Measurements from ENCODE around the gene GMEB1. TPM values are rescaled to one million over a fixed set of nuclear protein-coding genes. Genes with fewer than 3 reads are reported as not detected.

Gene GMEB1
- total RNA-seq = 10 to 100 TPM; 14.0 to 14.9 TPM

GRCh38 chr1:28668191-28668955, at the start of gene GMEB1:
Gene GMEB1 (plus strand): TSS chr1:28668784. CDS start chr1:28683613, 14,829 bp downstream.
- intact Hi-C loops (cut with DNase I) = no loop called here
- no peak for TF ChIP-seq CTCF (IDR thresholded peaks at IDR 0.05)
- peak within 1 kb of the TSS; percentile 96 for H3K4me3 ChIP-seq
- DNase-seq = peak; percentile 87
- no peaks in the 10 kb centered on the region for H3K4me1 ChIP-seq
- H3K9me3 ChIP-seq = no peaks in the 10 kb centered on the region
- H3K9ac ChIP-seq (ENCODE audit: low read depth in 2 of 2, low read length in 2 of 2) = peak within 1 kb of the TSS; percentile 82 to 92
- H3K27me3 ChIP-seq = no peaks in the 10 kb centered on the region
- H3K27ac ChIP-seq = peak within 1 kb of the TSS; percentile 99
- H3K36me3 ChIP-seq = no peaks in the 10 kb centered on the region

DNA sequence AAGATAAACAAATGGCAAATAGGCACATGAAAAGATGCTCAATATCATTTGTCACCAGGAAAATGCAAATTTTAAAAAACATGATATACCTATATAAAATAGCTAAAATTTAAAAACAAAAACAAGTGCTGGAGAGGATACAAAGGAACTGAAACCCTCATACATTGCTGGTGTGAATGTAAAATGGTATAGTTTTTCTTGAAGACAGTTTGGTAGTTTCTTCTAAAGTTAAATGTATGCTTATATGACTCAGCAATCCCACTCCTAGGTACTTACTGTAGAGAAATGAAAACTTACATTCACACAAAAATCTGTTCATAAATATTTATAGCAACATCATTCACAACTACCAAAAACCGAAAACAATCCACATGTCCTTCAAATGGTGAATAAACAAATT, 36.9 kb upstream of the GMEB1 start:
- Histone ChIP-seq H3K4me1 (no peaks in the 10 kb centered on the region), H3K27ac (no peak overlapping the region), H3K4me3 (no peak overlapping the region), H3K9me3 (no peaks in the 10 kb centered on the region), H3K9ac (ENCODE audit: low read depth in 2 of 2, low read length in 2 of 2) (no peak overlapping the region), H3K36me3 (no peaks in the 10 kb centered on the region), H3K27me3 (no peaks in the 10 kb centered on the region)
- TF ChIP-seq CTCF (IDR thresholded peaks at IDR 0.05) = no peak
- intact Hi-C loops (cut with DNase I) = no loop called here
- no peak for DNase-seq

DNA sequence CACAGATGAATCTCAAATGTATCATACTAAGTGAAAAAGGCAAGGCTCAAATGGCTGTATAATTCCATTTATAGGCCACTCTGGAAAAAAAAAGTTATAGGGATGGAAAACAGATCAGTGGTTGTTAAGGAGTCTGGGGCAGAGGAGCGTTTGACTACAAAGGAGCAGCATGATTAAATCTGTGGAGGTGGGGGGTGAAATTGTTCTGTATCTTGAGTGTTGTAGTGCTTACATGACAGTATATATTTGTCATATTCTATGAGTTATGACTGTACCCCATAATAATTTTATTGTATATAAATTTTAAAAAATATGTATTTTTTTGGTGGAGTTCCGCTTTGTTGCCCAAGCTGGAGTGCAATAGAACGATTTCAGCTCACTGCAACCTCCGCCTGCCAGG, 36.0 kb upstream of the GMEB1 start:
- intact Hi-C loops (cut with DNase I) = no loop called here
- TF ChIP-seq CTCF (IDR thresholded peaks at IDR 0.05) = no peak

DNA sequence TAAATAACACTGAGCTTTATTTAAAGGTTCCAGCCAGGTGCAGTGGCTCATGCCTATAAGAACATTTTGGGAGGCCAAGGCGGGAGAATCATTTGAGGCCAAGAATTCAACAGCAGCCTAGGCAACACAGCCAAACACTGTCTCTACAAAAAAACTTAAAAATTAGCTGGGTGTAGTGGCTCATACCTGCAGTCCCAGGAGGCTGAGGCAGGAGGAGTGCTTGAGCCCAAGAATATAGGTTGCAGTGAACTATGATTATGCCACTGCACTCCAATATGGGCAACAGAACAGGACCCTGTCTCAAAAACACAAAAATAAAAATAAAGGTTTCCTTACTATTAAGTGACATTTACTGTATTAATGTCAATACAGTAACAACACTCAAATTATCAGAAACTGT, 27.8 kb upstream of the GMEB1 start:
- Histone ChIP-seq H3K27ac (no peak overlapping the region), H3K4me1 (peaks cover 12% of the 10 kb centered on the region), H3K27me3 (no peaks in the 10 kb centered on the region), H3K36me3 (no peaks in the 10 kb centered on the region), H3K9ac (ENCODE audit: low read depth in 2 of 2, low read length in 2 of 2) (no peak overlapping the region), H3K4me3 (no peak overlapping the region), H3K9me3 (no peaks in the 10 kb centered on the region)
- no peak for TF ChIP-seq CTCF (IDR thresholded peaks at IDR 0.05)
- intact Hi-C loops (cut with DNase I) = loop anchor here (5.0 kb wide), 1 partner anchor 97 kb away; the partner anchor contains the start of gene YTHDF2
- DNase-seq = no peak

More for the DNA sequence above, 36.0 kb upstream of the GMEB1 start:
- H3K4me3 ChIP-seq = no peak overlapping the region
- H3K9me3 ChIP-seq = no peaks in the 10 kb centered on the region
- no peaks in the 10 kb centered on the region for H3K36me3 ChIP-seq
- no peak overlapping the region for H3K27ac ChIP-seq
- DNase-seq = no peak
- no peaks in the 10 kb centered on the region for H3K4me1 ChIP-seq
- H3K27me3 ChIP-seq = no peaks in the 10 kb centered on the region
- no peak overlapping the region for H3K9ac ChIP-seq (ENCODE audit: low read depth in 2 of 2, low read length in 2 of 2)

DNA sequence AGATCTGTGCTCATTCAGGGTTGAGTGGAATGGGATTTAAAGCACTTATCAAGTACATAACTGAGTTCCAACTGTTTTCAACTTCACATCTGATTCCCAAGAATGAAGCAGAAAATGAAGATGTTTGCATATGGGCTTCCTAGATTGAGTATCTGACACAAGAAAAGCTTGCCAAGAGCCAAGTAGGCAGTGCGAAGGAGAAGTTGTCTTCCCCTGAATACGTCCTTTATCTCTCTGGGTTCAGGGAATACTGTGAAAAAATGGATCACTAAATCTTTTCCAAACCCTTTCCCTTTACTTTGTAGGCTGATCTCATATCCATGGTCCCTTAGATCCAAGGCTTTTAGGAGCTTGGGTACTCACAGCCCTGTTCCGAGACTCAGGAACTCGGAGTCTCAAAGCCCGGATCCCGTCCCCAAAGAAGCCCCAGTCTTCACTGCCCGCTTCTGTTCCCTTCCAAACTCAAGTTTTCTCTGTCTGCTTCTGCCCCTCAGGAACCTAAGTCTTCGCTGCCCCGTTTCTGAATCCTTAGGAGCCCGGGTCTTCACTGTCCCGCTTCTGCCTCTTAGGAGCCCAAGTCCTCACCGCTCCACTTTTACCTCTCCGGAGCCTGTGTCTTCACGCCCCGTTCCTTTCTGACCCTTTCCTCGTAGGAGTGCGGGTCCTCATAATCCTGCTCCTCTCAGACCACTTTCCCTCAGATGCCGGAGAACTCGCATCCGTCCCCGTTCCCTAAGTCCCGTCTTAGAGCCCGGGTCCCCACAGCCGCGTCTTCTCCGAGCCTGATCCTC, 26.3 kb upstream of the GMEB1 start:
- H3K27me3 ChIP-seq = no peaks in the 10 kb centered on the region
- no peak for TF ChIP-seq CTCF (IDR thresholded peaks at IDR 0.05)
- H3K4me3 ChIP-seq = peak overlapping the region; percentile 88
- DNase-seq = no peak
- peaks cover 12% of the 10 kb centered on the region for H3K4me1 ChIP-seq
- H3K9me3 ChIP-seq = no peaks in the 10 kb centered on the region
- intact Hi-C loops (cut with DNase I) = loop anchor here (5.0 kb wide), 1 partner anchor 95 kb away; the partner anchor contains the start of gene YTHDF2
- H3K9ac ChIP-seq (ENCODE audit: low read depth in 2 of 2, low read length in 2 of 2) = peak overlapping the region; percentile 94 to 100
- peak overlapping the region; percentile 88 for H3K27ac ChIP-seq
- no peaks in the 10 kb centered on the region for H3K36me3 ChIP-seq
